CD8-positive, alpha-beta memory T cell (primary cell): ENCODE data around the gene ZFAND3. TPM values are rescaled to one million over a fixed set of nuclear protein-coding genes. Genes with fewer than 3 reads are reported as not detected.

Experiments used
- CTCF ChIA-PET: fragments of 350-600 bp; sonication (Branson Sonifier 250); formaldehyde crosslinking; loops from one replicate; lab custom pipeline; 2021; ENCODE audit warnings: antibody characterized with exemption; lab: Charles Lee
- POLR2A ChIA-PET: fragments of 350-600 bp; sonication (Branson Sonifier 250); formaldehyde crosslinking; loops from one replicate; lab custom pipeline; 2021; ENCODE audit warnings: antibody characterized with exemption; lab: Charles Lee
- DNase-seq, 5 donors: peaks; one replicate each; pipeline versions ENCODE4 v3.0.0 to v3.0.0-alpha.2; 2020 to 2022; ENCODE audit warnings: mixed read lengths in 1 of 5
- H3K27ac ChIP-seq: one replicate; pipeline ENCODE4 v1.7.0; 2013; ENCODE audit warnings: low read depth, mild to moderate bottlenecking, low read length, moderate library complexity
- H3K27me3 ChIP-seq: 2 replicates; pipeline ENCODE4 v1.7.0; 2013; ENCODE audit warnings: low read length, mild to moderate bottlenecking; ENCODE audit not compliant: insufficient read depth, poor library complexity, severe bottlenecking
- H3K36me3 ChIP-seq: 2 replicates; pipeline ENCODE4 v1.7.0; 2013; ENCODE audit warnings: mild to moderate bottlenecking, low read length, moderate library complexity; ENCODE audit not compliant: insufficient read depth
- H3K4me1 ChIP-seq: 2 replicates; pipeline ENCODE4 v1.7.0; 2013; ENCODE audit warnings: mild to moderate bottlenecking, low read length, moderate library complexity; ENCODE audit not compliant: insufficient read depth
- H3K4me3 ChIP-seq: 2 replicates; pipeline ENCODE4 v1.7.0; 2013; ENCODE audit warnings: mild to moderate bottlenecking, low read length
- H3K9me3 ChIP-seq: 2 replicates; pipeline ENCODE4 v1.7.0; 2013; ENCODE audit warnings: mild to moderate bottlenecking, low read length
- H3K27ac Mint-ChIP-seq, 8 donors: one replicate each; pipeline ENCODE4 v1.8.0; 2020 to 2021; ENCODE audit warnings: mixed read lengths in 8 of 8, mild to moderate bottlenecking in 6 of 8, inconsistent platforms in 3 of 8, moderate library complexity in 3 of 8
- H3K27me3 Mint-ChIP-seq, 2 donors: one replicate each; pipeline ENCODE4 v1.8.0; 2020 to 2021; ENCODE audit warnings: mixed read lengths in 2 of 2, mild to moderate bottlenecking in 1 of 2, moderate library complexity in 1 of 2
- H3K36me3 Mint-ChIP-seq, 3 donors: one replicate each; pipeline ENCODE4 v1.8.0; 2020 to 2021; ENCODE audit warnings: mixed read lengths in 3 of 3, inconsistent platforms in 1 of 3, mild to moderate bottlenecking in 1 of 3
- H3K4me1 Mint-ChIP-seq, 3 donors: one replicate each; pipeline ENCODE4 v1.8.0; 2020 to 2021; ENCODE audit warnings: mixed read lengths in 3 of 3, inconsistent platforms in 1 of 3, mild to moderate bottlenecking in 1 of 3
- H3K4me3 Mint-ChIP-seq, 7 donors: one replicate each; pipeline ENCODE4 v1.8.0; 2020 to 2021; ENCODE audit warnings: mixed read lengths in 7 of 7, mild to moderate bottlenecking in 6 of 7, moderate library complexity in 4 of 7, inconsistent platforms in 2 of 7
- H3K9me3 Mint-ChIP-seq, 5 donors: one replicate each; pipeline ENCODE4 v1.8.0; 2020 to 2022; ENCODE audit warnings: mixed read lengths in 5 of 5, mild to moderate bottlenecking in 3 of 5, moderate library complexity in 2 of 5, inconsistent platforms in 1 of 5
- polyA plus RNA-seq: library from polyadenylated mRNA; unstranded; fragments of 300-500 nt; fragmentation: Illumina TruSeq; gene quantifications from one replicate; pipeline ENCODE4 v1.2.3, GENCODE V29; 2021
- total RNA-seq, 2 experiments: library from RNA; stranded (reverse); gene quantifications; one replicate each; pipeline ENCODE4 v1.2.3, GENCODE V29; 2021

ZFAND3 gene
- total and polyA plus RNA-seq, 3 experiments from 2014 or later: 5.2 to 29.4 (median 29.1) TPM

DNA sequence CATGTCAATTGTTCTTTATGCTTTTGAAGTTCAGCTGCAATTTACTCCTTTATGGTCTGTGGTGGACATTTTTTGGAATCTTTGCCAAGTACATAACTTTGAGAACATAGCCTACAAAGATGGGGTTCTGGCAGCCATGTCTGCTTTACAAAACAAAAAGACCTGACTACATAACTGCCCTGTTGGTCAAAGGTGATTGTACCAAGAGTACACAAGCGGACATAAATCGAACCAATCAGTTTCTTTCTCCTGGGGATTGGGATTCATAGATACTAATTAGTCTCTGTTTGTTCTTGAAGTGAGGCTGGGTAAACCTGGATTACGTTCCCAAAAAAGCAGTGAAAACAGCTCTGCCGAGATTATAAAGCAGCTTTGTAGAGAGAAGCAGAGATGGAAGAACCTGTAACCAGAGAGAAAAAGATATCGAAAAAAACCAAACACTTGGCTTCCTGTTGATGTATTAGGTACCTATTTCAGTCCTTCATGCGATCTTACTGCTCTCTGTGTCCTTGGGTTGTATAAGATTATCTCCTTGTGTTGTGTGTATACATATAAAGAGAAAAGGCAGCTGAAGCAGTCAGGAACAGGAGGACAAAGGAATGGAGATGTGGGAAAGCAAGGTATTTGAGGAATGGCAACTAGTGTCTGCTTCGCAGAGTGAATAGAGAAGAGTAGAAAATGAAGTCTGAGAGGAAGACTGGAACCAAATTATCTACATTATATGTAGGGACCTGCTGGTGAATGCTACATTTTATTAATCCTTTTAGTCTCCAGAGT lies 2.7 kb upstream of the ZFAND3 start:
- H3K27ac Mint-ChIP-seq: peak overlapping the region in 4 of 8 donors; percentile 2 to 100 (median 57)
- H3K4me3 Mint-ChIP-seq: peak overlapping the region in 5 of 7 donors; percentile 13 to 81 (median 39)
- POLR2A ChIA-PET: no interaction called here

DNA sequence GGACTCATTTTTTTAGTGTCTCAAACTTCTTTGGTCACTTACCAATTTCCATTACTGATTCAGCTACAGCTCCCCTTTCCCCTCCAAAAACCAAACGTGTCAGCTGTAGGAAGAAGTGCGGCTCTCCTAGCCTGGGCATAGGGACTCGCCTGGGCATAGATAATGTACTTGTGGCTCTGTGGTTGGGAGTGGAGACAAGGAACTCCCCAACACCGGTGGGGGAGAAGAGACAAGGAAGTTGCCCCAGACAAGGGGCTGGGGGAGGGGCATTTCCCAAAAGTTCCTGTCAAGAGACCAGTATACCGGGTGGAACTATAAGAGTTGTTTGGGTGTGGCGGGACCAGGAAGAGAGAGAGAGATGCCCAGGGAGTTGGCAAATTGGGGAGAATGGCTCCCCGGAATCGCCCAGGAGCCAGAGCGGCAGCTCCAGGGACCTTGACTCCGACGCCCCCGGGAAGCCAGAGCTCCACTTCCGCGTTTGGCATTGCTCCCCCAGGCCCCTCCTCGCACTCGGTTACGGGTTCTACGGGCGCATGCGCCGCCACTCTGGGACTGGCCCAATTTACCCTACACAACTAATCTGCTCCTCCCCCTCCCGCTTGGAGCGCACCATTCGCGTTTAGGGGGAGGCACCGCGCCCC lies 871 bp upstream of the ZFAND3 start:
- Histone ChIP-seq H3K9me3 (no peaks in the 10 kb centered on the region), H3K36me3 (no peaks in the 10 kb centered on the region), H3K4me3 (peak overlapping the region; percentile 98), H3K27me3 (no peaks in the 10 kb centered on the region), H3K4me1 (peaks cover 40% of the 10 kb centered on the region), H3K27ac (peak overlapping the region; percentile 93)
- Mint-ChIP-seq H3K9me3 (no peaks in the 10 kb centered on the region), H3K36me3 (peaks cover 0 to 11% (median 0%) of the 10 kb centered on the region in 3 donors), H3K4me1 (peaks cover 43 to 50% (median 47%) of the 10 kb centered on the region in 3 donors), H3K4me3 (peak overlapping the region; percentile 94 to 99 (median 98)), H3K27ac (peak overlapping the region; percentile 95 to 100 (median 98)), H3K27me3 (no peaks in the 10 kb centered on the region)
- DNase-seq: peak; percentile 90 to 98 (median 95)
- ChIA-PET POLR2A (interaction anchor here (0.6 to 1.6 kb wide), 13 partner anchors 9 to 832 kb away, joined by 3 to 10 read pairs (median 4); partner anchors contain the start of genes BTBD9 and MDGA1), CTCF (interaction anchor here (1.0 to 1.7 kb wide), 6 partner anchors 9 to 121 kb away, joined by 3 to 7 read pairs (median 4); partner anchors contain the start of gene MDGA1)

More for the DNA sequence above, 2.7 kb upstream of the ZFAND3 start:
- Mint-ChIP-seq H3K9me3 (no peaks in the 10 kb centered on the region), H3K27me3 (peaks cover 4 to 5% of the 10 kb centered on the region in 2 donors), H3K4me1 (peaks cover 25 to 32% (median 32%) of the 10 kb centered on the region in 3 donors), H3K36me3 (peaks cover 0 to 11% (median 0%) of the 10 kb centered on the region in 3 donors)
- H3K27ac ChIP-seq: no peak overlapping the region
- H3K36me3 ChIP-seq: no peaks in the 10 kb centered on the region
- H3K27me3 ChIP-seq: no peaks in the 10 kb centered on the region
- CTCF ChIA-PET: interaction anchor here (1.7 kb wide), 1 partner anchor 11 kb away, joined by 6 read pairs; no protein-coding TSS in a partner anchor
- peaks cover 25% of the 10 kb centered on the region for H3K4me1 ChIP-seq
- no peaks in the 10 kb centered on the region for H3K9me3 ChIP-seq
- H3K4me3 ChIP-seq: no peak overlapping the region
- no peak for DNase-seq

DNA sequence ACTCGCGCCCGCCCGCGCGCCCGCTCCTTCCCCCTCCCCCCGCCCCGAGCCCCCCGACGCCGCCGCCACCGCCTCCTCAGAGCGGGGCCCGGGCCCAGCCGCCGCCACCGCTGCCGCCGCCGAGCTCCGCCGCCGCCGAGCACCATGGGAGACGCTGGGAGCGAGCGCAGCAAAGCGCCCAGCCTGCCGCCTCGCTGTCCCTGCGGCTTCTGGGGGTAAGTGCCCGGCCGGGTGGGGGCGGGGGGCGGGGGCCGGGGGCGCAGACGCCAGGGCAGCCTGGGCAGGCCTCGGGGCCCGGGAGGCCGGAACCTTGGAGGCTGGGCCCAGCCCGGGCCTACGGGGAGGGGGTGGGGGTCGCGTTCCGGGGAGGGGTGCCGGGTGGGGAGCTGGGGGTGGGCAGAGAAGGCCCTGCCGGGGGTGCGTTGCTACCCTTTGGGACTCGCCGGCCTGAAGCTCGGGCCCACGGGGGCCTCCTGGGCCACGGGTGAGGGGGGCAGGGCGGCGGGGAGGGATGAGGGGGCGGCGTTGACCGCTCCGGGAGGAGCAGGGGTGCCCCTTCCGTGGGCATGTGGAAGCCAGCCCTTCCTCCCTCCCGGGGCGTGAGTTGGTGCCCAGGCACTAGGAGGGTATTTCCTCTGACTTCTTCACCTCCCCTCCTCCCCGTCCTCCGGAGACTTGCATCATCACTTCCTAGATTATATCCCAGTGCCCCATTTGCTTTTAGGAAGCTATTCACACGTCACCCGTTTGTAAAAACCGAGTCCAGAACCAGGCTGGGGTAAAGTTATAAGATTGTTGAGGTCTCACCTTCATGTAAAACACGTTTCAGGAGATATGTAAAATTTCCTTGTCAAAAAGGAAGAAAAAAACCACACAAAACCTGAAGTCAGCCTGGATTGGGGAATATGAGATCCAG lies 533 bp downstream of the ZFAND3 start:
- Histone ChIP-seq H3K36me3 (no peaks in the 10 kb centered on the region), H3K27ac (peak overlapping the region; percentile 45), H3K9me3 (no peaks in the 10 kb centered on the region), H3K4me3 (peak overlapping the region; percentile 57), H3K4me1 (peaks cover 40% of the 10 kb centered on the region), H3K27me3 (no peaks in the 10 kb centered on the region)
- no peaks in the 10 kb centered on the region for H3K27me3 Mint-ChIP-seq
- H3K4me3 Mint-ChIP-seq: peak overlapping the region; percentile 94 to 99 (median 98)
- POLR2A ChIA-PET: interaction anchor here (0.6 to 1.5 kb wide), 5 partner anchors 36 to 819 kb away, joined by 3 to 10 read pairs (median 4); partner anchors contain the start of genes BTBD9 and MDGA1
- H3K4me1 Mint-ChIP-seq: peaks cover 54 to 65% (median 61%) of the 10 kb centered on the region in 3 donors
- peaks cover 0 to 11% (median 0%) of the 10 kb centered on the region in 3 donors for H3K36me3 Mint-ChIP-seq
- no peaks in the 10 kb centered on the region for H3K9me3 Mint-ChIP-seq
- peak overlapping the region; percentile 72 to 100 (median 93) for H3K27ac Mint-ChIP-seq
- peak; percentile 31 to 62 (median 46) for DNase-seq
- CTCF ChIA-PET: interaction anchor here (1.1 to 1.5 kb wide), 4 partner anchors 28 to 47 kb away, joined by 3 to 7 read pairs (median 4); no protein-coding TSS in a partner anchor

DNA sequence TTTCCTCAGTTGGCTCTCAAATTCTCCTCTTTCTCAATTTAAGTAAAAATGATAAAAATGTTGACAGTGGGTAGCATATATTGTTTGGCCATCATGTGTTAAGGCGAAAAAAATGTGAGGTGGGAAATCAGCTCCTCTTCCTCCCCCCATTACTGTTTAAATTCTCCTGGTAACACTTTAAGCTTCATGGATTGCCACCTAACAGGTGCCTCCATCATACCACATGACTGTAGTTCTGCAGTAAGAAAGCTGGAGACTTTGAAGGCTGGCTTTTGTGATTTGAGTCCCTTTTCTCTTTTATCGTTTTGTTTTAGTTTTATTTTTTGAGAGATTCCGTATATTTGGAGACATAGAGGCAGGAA lies 1.2 kb downstream of the ZFAND3 start:
- H3K4me3 ChIP-seq: peak overlapping the region; percentile 57
- Mint-ChIP-seq H3K36me3 (peaks cover 0 to 11% (median 0%) of the 10 kb centered on the region in 3 donors), H3K4me3 (peak overlapping the region; percentile 85 to 95 (median 92)), H3K9me3 (no peaks in the 10 kb centered on the region), H3K27me3 (no peaks in the 10 kb centered on the region), H3K4me1 (peaks cover 59 to 71% (median 67%) of the 10 kb centered on the region in 3 donors), H3K27ac (peak overlapping the region; percentile 72 to 96 (median 90))
- no peaks in the 10 kb centered on the region for H3K36me3 ChIP-seq
- CTCF ChIA-PET: interaction anchor here (1.2 kb wide), 1 partner anchor 46 kb away, joined by 3 read pairs; no protein-coding TSS in a partner anchor
- DNase-seq: peak in 1 of 5 donors; percentile 22
- H3K4me1 ChIP-seq: peaks cover 43% of the 10 kb centered on the region
- POLR2A ChIA-PET: no interaction called here
- no peaks in the 10 kb centered on the region for H3K9me3 ChIP-seq
- peak overlapping the region; percentile 45 for H3K27ac ChIP-seq
- H3K27me3 ChIP-seq: no peaks in the 10 kb centered on the region

DNA sequence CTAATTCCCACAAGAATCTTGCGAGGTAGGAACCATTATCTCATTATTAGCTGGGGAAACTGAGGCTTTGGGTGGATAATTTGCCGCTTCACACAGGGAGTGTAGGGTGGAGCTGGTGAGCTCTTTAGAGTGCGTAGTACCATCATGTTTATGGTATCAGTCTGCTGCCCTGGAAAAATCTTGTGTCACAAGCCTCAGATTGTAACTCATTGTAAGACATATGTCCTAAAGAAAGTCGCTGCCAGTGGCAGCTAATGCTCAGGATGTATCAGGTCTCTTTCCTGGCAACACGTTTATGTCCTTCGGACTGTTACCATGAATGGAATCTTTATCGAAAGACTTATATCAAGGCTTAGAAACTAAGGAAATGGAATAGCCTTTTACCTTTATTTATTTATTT lies 1.9 kb downstream of the ZFAND3 start:
- peaks cover 51% of the 10 kb centered on the region for H3K4me1 ChIP-seq
- DNase-seq: no peak
- Mint-ChIP-seq H3K27ac (peak overlapping the region in 7 of 8 donors; percentile 47 to 96 (median 90)), H3K27me3 (no peaks in the 10 kb centered on the region), H3K36me3 (peaks cover 0 to 11% (median 0%) of the 10 kb centered on the region in 3 donors), H3K4me1 (peaks cover 65 to 78% (median 74%) of the 10 kb centered on the region in 3 donors), H3K9me3 (no peaks in the 10 kb centered on the region), H3K4me3 (peak overlapping the region; percentile 85 to 95 (median 92))
- POLR2A ChIA-PET: no interaction called here
- H3K36me3 ChIP-seq: no peaks in the 10 kb centered on the region
- H3K9me3 ChIP-seq: no peaks in the 10 kb centered on the region
- CTCF ChIA-PET: no interaction called here
- no peak overlapping the region for H3K27ac ChIP-seq
- peak overlapping the region; percentile 57 for H3K4me3 ChIP-seq
- H3K27me3 ChIP-seq: no peaks in the 10 kb centered on the region

DNA sequence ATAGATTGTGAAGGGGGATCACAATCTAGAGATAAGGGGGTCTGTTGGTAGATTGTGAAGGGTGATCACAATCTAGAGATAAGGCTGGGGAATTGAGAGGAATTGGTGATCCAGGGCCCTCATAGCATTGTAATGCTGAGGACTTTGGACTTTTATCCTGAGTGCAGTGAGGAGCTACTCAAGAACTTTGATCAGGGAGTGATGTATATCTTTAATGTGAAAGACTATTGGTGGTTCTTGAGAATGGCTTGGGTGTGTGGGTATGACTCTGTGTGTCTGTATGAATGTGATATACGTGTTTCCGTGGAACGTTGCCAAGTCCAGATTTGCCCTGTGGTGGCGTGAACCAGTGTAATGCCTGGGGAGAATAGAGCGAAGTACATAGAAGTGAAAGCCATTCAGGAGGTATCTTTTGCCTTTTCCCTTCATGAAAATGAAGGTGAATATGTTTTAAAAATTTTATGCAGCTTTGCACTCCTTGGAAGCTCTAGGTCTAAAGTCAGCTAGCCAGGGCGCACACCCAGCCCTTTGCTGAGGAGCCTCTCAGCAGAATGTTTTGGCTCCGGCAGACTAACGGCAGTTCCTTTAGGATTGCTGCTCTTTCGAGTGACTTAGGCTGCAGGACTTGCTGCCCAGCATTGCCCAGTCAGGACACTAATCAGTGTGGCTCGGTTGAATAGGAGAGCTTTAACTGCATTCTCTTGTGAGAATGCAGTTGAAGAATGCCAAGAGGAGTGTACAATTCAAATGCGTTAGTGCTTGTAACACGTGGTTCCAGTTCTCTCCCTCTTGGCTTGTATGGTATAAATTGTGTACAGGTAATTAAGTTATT lies 3.5 kb downstream of the ZFAND3 start:
- Mint-ChIP-seq H3K9me3 (no peaks in the 10 kb centered on the region), H3K4me1 (peaks cover 77 to 86% (median 81%) of the 10 kb centered on the region in 3 donors), H3K27ac (peak overlapping the region; percentile 0 to 71 (median 38)), H3K4me3 (peak overlapping the region; percentile 8 to 74 (median 31)), H3K36me3 (peaks cover 0 to 13% (median 0%) of the 10 kb centered on the region in 3 donors), H3K27me3 (no peaks in the 10 kb centered on the region)
- H3K36me3 ChIP-seq: no peaks in the 10 kb centered on the region
- peak in 1 of 5 donors; percentile 21 for DNase-seq
- POLR2A ChIA-PET: no interaction called here
- peaks cover 55% of the 10 kb centered on the region for H3K4me1 ChIP-seq
- CTCF ChIA-PET: interaction anchor here (1.2 kb wide), 1 partner anchor 125 kb away, joined by 3 read pairs; the partner anchor contains the start of gene MDGA1
- no peaks in the 10 kb centered on the region for H3K27me3 ChIP-seq
- no peaks in the 10 kb centered on the region for H3K9me3 ChIP-seq
- H3K4me3 ChIP-seq: no peak overlapping the region
- H3K27ac ChIP-seq: no peak overlapping the region
